GM19397 (cell line): ENCODE results near the gene HYAL1.

Experiments
- ATAC-seq: cut with Tn5 transposase; IDR thresholded peaks from one replicate; pipeline ENCODE4 v1.9.1; 2021; ENCODE audit warnings: mild to moderate bottlenecking, moderate library complexity; ENCODE audit not compliant: unreplicated experiment

The HYAL1 gene

GRCh38 chr3:50336452-50337174 lies 33.2 kb upstream of the HYAL1 start:
- peak; percentile 26 for ATAC-seq

- ATAC-seq = no peak
Observed at GRCh38 chr3:50334339-50335075, 31.1 kb upstream of the HYAL1 start.

GRCh38 chr3:50333744-50334328 lies 30.5 kb upstream of the HYAL1 start:
- ATAC-seq = no peak

GRCh38 chr3:50331364-50331907 lies 28.1 kb upstream of the HYAL1 start:
- no peak for ATAC-seq

GRCh38 chr3:50330330-50330729 lies 27.0 kb upstream of the HYAL1 start:
- ATAC-seq = no peak

GRCh38 chr3:50327943-50328691 lies 24.7 kb upstream of the HYAL1 start, which contains the start of gene TUSC2:
TSS of gene TUSC2 (minus strand) at chr3:50328223. CDS start at chr3:50328099, 124 bp downstream.
- ATAC-seq = peak; percentile 82

GRCh38 chr3:50327129-50327528 lies 23.8 kb upstream of the HYAL1 start:
- ATAC-seq = no peak

- no peak for ATAC-seq
Observed at GRCh38 chr3:50326182-50326541, 22.8 kb upstream of the HYAL1 start.

GRCh38 chr3:50325497-50326181 lies 22.3 kb upstream of the HYAL1 start:
- ATAC-seq = no peak

- ATAC-seq = no peak
Observed at GRCh38 chr3:50325113-50325480, 21.7 kb upstream of the HYAL1 start.

GRCh38 chr3:50324351-50325112 lies 21.2 kb upstream of the HYAL1 start:
- ATAC-seq = no peak

- ATAC-seq = no peak
Observed at GRCh38 chr3:50323614-50324199, 20.3 kb upstream of the HYAL1 start.

GRCh38 chr3:50323092-50323600 lies 19.8 kb upstream of the HYAL1 start:
- ATAC-seq = no peak

- no peak for ATAC-seq
Observed at GRCh38 chr3:50322386-50323091, 19.2 kb upstream of the HYAL1 start, which contains the start of gene HYAL2. TSS of gene HYAL2 (minus strand) at chr3:50322745. CDS start at chr3:50320489, 2,256 bp downstream.

- no peak for ATAC-seq
Observed at GRCh38 chr3:50322115-50322385, 18.7 kb upstream of the HYAL1 start.

- peak; percentile 80 for ATAC-seq
Observed at GRCh38 chr3:50321336-50322114, 18.2 kb upstream of the HYAL1 start.

GRCh38 chr3:50320853-50321335 lies 17.5 kb upstream of the HYAL1 start:
- peak; percentile 55 for ATAC-seq
